ENCODE measurements around the gene MAPK1IP1L.
"Not testable (repeated sequence)": the region's sequence is repeated elsewhere in the genome, so short reads cannot be mapped to it uniquely, and the experiment has no call there.

MAPK1IP1L gene

DNA sequence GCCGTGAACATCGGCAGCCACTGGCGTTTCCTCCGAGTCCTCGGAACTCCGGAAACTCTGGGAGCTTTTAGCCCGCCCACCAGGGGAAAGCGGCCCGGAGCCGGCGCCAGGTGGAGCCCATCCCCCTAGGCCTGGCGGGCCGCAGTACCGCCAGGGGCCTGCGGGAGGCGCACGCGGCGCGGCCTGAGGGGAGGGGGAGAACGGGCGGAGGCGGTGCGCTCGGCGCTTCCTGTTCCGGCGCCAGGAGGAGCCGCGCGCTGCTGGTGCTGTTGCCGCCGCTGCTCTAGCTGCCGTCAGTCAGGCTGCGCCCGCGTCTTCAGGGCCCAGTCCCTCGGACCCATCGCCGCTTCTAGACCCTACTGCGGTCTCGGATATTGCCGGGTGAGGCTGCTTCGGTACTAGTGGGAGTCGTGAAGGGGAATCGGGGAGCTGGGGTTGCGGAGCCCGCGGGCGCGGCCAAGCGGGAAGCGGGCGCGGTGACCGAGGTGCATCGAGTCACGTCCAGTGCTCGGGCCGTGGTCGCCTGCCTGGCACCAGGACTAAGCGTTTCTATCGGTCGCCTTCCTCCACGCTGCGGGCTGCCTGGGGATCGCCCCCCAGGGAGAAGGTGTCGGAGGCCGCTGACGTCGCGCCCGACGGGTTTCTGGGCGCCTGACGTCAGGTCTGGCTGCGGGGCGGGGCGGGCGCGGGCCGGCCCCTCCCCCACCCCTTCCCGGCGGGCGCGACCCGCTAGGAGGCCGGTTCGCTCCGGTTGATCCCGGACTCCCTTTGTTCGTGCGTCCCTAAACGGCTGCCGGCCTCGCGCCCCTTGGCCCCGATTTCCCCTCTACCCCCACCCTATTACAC lies at the start of gene MAPK1IP1L:
MAPK1IP1L (plus strand) TSS at position 225 of the 846 bp plus-strand sequence. CDS start 10,037 bp downstream, outside the sequence.
- in situ Hi-C loops (cut with MboI; ENCODE audit: low sequenced_read_pairs) = no loop called here

DNA sequence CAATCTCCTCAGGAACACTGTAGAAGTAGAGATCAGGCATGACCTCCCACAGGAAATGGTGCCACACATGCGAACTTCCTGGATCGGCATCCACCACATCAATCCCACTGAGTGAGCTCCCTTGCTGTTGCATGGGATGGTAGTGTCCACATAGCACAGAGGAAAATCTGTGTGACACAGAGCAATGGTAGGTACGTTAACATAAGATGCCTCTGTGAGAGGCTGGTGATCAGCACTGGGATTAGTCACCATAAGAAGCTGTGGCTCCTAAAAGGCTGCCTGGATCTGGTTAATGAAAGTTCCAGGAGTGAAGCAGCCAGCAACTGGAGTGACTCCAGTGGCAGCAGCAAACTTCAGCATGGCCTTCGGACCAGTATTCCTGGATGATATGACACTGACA lies 46.4 kb upstream of the MAPK1IP1L start:
- in situ Hi-C loops (cut with MboI; ENCODE audit: low sequenced_read_pairs) = no loop called here

DNA sequence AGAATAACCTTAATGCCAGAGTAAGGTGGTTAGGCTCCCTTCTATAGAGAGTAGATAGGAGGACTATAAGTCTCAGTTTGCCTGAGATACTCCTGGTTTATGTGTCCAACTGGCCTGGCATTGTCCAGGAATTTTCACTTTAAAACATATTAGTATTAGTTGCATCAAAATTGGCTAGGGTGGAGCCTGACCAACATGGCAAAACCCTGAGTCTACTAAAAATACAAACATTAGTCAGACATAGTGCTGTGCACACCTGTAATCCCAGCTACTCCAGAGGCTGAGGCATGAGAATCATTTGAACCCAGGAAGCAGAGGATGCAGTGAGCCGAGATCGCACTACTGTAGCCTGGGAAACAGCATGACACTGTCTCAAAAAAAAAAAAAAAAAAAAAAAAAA lies 36.4 kb upstream of the MAPK1IP1L start:
- in situ Hi-C loops (cut with MboI; ENCODE audit: low sequenced_read_pairs) = no loop called here

DNA sequence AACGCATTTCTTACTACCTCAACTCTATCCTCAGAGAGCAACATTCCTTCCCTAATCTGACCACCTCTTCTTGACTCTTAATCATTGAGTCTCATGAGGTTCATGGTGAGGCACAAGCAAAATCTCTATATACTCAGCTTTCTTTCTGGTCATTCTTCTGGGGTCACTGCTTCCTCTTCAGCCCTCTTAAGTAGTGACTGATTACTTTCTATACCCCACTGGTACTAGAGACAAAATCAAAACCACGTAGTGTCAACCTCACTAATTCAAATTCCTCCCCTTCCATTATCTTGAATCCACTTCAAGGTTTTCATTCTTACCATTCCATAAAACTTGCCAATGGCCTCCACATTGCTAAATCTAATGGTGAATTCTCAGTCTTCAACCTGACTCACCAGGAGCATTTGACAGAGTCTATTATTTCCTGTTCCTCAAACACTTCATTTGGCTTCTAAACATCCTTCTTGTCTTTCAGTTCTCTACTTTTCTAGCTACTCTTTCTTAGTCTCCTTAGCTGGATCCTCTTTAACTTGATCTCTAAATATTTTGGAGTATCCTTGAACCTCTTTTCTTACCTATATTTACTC lies 31.4 kb upstream of the MAPK1IP1L start:
- in situ Hi-C loops (cut with MboI; ENCODE audit: low sequenced_read_pairs) = no loop called here

- in situ Hi-C loops (cut with MboI; ENCODE audit: low sequenced_read_pairs) = not testable (repeated sequence)
Observed at GRCh38 chr14:55024365-55024764, 27.1 kb upstream of the MAPK1IP1L start.

GRCh38 chr14:55025948-55026347 lies 25.5 kb upstream of the MAPK1IP1L start:
- in situ Hi-C loops (cut with MboI; ENCODE audit: low sequenced_read_pairs) = no loop called here

- in situ Hi-C loops (cut with MboI; ENCODE audit: low sequenced_read_pairs) = no loop called here
Observed at GRCh38 chr14:55026441-55026792, 25.0 kb upstream of the MAPK1IP1L start.

GRCh38 chr14:55026793-55027561 lies 24.5 kb upstream of the MAPK1IP1L start, which contains the start of the genes SOCS4 and WDHD1:
Gene SOCS4 (plus strand): TSS chr14:55027236. CDS start chr14:55043042, 15,806 bp downstream.
Gene WDHD1 (minus strand): TSS chr14:55027099. CDS start chr14:55026787, 312 bp downstream.
- in situ Hi-C loops (cut with MboI; ENCODE audit: low sequenced_read_pairs) = no loop called here

DNA sequence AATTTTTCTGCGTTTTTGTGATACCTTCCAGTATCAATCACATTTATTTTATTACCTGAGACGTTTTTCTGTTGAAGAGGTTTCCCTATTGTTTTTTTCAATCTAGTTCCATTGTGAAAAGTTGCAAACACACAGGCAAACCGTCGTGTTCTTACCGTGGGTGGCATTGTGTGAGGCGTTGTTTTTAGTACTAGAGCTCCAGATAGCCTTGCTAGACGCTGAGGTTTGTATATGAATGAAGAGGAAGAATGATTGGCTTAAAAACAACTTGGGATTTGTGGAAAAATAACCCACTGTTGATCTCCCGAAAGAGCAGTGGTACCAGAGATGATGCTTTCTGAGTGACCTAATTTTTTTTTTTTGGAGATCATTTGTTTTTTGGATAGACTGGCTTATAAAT lies 23.4 kb upstream of the MAPK1IP1L start:
- in situ Hi-C loops (cut with MboI; ENCODE audit: low sequenced_read_pairs) = no loop called here

- in situ Hi-C loops (cut with MboI; ENCODE audit: low sequenced_read_pairs) = no loop called here
Observed at GRCh38 chr14:55028476-55028875, 23.0 kb upstream of the MAPK1IP1L start.

- in situ Hi-C loops (cut with MboI; ENCODE audit: low sequenced_read_pairs) = no loop called here
Observed at GRCh38 chr14:55031190-55031589, 20.3 kb upstream of the MAPK1IP1L start.

GRCh38 chr14:55037995-55038394 lies 13.5 kb upstream of the MAPK1IP1L start:
- in situ Hi-C loops (cut with MboI; ENCODE audit: low sequenced_read_pairs) = not testable (repeated sequence)

DNA sequence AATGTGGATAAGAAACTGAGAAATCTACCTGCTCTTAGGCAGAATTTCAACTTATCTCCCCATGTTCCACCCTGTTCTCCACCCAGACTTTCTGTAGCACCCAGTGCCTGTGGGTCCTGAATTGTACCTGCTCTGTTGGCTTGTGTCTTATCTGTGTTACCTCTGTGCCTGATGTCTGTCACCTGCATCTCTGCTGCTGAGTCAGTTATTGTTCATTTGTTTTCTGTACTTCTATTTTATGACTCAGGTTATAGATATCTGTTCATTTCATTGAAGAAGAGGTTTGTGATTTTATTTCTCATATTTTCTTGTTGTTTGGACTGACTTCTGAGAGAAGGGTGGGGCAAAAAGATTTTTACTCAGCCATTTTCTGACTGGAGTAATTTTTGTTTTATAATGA lies 12.7 kb upstream of the MAPK1IP1L start:
- in situ Hi-C loops (cut with MboI; ENCODE audit: low sequenced_read_pairs) = no loop called here

GRCh38 chr14:55043528-55043927 lies 7.9 kb upstream of the MAPK1IP1L start:
- in situ Hi-C loops (cut with MboI; ENCODE audit: low sequenced_read_pairs) = no loop called here

DNA sequence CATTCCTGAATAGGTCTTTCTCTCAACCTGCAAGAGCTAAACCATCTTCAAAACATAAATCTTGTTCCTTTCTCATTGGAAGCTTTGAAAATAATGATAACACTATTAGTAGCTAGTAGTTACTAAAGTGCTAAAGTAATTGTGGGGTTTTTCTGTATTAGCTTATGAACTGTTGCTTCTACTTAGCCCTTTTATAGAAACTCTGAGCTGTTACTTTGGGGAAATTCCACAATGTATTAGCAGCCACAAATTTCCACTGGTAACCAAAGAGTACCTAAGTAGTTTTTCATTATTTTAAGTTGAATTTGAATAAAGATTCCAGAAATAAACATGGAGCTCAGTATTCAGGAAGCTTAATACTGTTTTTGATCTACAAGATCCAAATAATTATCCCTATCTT lies 6.4 kb upstream of the MAPK1IP1L start:
- in situ Hi-C loops (cut with MboI; ENCODE audit: low sequenced_read_pairs) = no loop called here

GRCh38 chr14:55047301-55048053 lies 4.0 kb upstream of the MAPK1IP1L start:
- in situ Hi-C loops (cut with MboI; ENCODE audit: low sequenced_read_pairs) = no loop called here

GRCh38 chr14:55048900-55049436 lies 2.5 kb upstream of the MAPK1IP1L start:
- in situ Hi-C loops (cut with MboI; ENCODE audit: low sequenced_read_pairs) = no loop called here

DNA sequence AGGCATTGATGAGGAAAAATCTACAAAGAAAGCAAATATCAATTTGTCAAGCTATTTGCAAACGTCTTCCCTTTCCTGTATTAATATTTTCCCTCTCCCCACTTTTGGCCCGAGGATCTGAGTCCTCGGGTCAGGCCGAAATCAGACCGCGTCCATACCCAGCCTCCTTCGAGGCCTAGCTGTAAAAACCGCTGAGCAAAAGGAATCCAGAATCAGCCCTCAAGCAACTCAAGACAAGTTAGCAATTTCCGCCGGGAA lies 353 bp upstream of the MAPK1IP1L start:
- in situ Hi-C loops (cut with MboI; ENCODE audit: low sequenced_read_pairs) = no loop called here

DNA sequence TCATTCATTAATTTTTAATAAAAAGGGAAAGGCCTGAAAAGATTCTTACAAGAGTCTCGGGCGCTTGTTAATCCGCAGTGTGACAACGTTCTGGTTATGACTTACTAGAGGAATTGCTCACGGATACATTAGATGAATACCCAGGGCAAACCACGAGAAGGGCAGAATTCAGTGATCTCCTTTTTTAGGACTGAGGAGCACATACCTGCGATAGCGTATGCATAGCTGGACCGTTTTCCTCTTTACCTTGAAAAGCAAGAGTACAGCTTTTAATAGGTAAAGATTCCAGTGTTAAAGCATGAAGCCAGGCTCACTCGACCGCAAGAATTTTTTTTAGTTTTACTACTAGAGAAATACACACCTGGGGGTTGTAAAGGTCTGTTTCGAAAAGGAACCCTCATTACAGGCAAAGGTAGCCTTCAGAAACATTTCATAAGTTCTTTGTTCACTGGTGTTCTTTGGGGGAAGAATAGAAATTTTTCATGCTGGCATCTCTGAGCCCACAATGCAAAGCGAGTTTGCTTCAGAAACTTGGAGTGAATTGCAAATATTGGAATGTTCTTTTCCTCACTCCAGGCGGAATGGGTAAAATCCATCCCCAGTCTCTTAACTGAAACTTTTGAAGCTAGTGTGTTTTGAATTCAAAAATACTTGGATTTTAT lies 953 bp downstream of the MAPK1IP1L start:
- in situ Hi-C loops (cut with MboI; ENCODE audit: low sequenced_read_pairs) = no loop called here

DNA sequence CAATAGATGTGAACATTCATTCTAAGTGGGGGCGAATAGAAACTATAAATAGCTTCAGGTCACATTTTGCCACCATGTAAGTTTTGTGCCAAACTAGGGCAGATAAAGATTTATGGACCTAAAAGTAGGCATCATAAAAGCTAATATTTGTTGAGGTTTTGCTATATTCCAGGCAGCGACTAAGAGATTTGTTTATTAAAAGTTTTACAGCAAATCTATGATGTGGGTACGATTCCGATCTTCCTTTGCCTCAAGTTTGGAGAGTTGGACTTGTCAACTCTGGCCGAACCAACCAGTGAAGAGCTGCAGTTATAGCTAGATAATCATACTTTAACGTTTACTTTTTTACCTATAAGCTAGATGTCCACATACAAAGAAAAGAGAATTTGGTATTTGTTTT lies 1.6 kb downstream of the MAPK1IP1L start:
- in situ Hi-C loops (cut with MboI; ENCODE audit: low sequenced_read_pairs) = no loop called here
